Activated CD4-positive, alpha-beta T cell treated with anti-CD3 and anti-CD28 coated beads, Interleukin-2, amount 50 U/mL, for 1 hour (primary cell): Measurements from ENCODE around the gene KCP.
"Not testable (repeated sequence)": the region's sequence is repeated elsewhere in the genome, so short reads cannot be mapped to it uniquely, and the experiment has no call there.

Experiments
- DNase-seq: peaks from one replicate; pipeline ENCODE4 v3.0.0-alpha.2; 2020

KCP gene

DNA sequence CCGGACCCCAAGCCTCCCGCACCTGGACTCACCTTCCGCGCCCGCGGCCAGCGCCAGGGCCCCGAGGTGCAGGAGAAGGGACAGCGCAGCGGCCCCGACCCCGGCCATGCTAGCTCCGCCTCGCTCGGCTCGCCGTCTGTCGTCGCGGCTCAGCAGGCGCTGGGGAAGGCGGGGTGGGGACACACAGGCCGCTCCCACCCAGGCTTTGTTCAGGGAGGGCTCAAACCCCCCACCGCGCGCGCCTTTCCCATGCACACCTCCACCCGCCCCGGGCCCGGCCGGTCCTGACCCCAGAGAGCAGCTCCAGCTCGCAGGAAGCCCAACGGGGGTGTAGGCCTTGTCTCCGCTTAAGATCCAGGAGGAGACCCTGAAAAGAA lies at the start of gene KCP:
KCP (minus strand) TSS at position 141 of the 377 bp plus-strand sequence; CDS start at position 108, 33 bp downstream.
- DNase-seq = no peak

DNA sequence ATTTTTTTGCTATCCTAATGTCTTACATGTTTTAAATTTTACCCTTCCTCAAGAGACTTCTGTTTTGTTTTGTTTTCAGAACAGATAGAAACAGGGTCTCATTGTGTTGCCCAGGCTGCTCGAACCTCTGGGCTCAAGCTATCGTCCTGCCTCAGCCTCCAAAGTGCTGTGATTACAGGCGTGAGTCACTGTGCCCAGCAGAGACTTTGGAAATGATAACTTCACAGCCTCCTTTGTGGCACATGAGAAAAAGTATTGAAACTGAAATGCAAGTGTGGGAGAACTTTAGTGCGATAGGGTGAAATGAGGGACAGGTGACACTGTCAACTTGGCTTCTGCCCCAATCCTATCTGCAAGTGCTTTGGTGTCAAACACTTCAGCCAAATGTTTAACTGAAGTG lies 48.8 kb upstream of the KCP start:
- DNase-seq = no peak

DNA sequence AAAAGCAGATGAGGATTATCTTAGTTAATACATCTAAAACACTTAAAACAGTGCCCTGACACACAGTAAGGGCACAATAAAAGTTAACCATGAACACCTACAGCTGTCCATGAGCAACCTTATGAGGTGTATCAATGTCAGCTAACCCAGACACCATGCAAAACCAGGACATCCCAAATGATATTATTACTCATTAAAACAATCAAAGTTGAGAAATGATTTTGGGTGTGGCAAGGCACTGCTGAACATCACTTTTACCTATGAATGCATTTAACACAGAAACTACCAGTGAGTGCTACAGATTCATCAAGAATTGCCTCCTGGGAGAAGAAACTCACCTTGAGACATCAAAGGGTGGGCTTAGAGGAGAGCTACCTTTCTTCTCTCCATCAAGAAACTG lies 45.5 kb upstream of the KCP start:
- DNase-seq = no peak

DNA sequence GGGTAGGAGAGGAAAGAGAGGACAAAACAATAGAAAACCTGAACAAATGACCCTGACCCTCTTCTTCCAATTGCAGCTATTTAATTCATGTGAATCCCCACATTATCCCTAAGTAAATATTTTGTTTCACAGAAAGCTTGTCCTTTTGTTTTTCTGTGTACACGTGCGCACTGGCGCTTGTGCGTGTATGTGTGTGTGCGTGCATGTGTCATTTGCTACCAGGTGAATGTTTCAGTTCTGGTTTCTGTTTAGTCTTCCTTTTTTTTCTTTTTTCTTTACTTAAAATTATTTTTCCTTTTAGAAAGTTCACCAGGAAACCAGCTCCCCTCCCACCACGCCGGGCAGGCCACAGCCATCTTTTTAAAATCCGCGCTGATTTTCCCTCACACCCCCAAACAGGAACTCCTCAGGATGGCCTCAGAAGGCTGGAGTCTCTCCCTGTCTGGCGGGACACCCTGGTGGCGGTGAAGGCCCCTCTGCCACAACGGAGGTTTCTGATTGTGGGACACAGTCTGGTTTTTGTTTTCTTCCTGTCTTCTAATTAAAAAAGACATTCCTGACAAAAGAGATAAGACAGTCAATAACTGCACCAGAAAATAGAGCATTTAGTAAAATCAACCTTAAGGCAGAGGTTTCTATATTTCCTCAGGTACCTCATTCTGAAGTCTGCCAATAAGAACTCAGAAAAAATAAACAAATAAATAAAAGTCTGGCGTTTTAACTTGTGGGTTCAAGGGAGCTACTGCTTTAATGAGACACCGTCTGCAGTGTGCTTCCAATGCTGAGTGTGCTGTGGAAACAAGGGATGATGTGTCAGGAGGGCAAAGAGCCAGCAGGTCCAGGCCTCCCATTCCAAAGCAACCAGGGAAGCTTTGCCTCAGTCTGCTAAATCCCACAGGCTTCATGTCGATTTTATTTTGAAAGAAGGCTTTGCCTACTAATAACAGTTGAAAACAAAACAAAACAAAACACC lies 44.6 kb upstream of the KCP start:
- no peak for DNase-seq

DNA sequence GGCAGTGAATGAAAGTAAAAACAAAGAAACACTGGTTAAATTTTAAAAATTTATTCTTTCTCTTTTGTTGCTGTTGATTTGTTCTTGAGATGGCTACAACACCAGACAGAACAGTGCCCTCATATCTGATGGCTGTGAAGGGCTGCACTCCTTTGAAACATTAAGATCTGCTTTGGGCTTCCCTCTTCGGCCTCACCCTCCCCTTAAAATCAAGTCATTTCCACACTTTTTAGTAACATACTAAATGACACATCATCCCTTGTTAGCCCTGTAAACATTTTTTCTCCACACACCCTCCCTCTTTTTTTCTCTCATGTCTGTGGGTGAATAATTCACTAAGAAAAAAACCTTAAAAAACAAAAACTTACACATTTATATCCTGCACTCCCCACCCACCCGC lies 43.6 kb upstream of the KCP start:
- no peak for DNase-seq

DNA sequence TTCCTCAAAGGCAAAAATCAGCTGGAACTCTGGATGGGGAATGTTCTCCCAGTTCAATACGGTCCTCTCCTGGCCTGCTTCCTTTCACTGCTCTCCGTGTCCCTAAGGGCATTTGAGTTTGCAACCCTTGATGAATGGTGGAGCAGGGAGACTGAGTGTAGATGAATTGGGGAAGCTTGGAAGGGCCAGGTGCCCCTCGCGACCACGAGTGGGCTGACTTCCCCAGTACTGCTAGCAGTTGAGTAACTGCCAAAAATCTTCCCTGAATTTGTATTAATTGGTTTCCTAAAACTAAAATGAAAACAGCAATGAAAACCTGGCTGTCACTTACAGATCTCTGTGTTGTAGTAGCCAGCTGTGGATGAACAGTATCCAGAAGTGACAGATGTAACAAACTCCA lies 40.8 kb upstream of the KCP start:
- DNase-seq = no peak

DNA sequence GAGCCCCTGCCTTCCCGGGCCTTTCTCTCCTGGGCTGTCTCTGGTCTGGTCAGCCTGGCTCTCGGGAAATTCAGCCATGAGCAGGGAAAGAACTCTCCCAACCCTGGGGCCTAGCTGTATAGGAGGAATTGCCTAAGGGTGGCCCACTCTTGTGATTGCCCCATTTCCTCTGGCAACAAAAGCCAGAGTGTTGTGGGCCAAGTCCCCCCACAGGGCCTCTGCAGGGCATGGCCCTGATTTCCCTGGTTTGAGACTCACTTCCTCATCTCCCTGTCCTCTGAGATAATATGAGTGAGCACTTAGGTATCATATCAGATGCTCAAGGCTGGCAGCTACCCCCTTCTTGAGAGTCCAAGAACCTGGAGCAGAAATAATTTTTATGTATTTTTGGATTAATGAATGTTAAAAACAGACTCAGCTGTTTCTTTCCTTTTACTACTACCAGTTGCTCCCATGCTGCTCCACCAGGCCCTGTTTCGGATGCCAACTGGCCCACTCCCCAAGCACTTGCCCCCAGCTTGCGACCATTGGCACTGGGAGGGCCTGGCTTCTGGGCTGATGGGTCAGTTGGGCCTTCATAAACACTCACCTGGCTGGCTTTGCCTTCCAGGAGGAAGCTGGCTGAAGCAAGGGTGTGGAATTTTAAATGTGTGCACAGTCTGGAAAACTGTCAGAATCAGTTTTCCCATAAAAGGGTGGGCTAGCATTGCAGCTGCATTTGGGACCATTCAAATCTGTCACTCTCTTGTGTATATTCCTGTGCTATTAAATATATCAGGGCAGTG lies 38.7 kb upstream of the KCP start:
- no peak for DNase-seq

DNA sequence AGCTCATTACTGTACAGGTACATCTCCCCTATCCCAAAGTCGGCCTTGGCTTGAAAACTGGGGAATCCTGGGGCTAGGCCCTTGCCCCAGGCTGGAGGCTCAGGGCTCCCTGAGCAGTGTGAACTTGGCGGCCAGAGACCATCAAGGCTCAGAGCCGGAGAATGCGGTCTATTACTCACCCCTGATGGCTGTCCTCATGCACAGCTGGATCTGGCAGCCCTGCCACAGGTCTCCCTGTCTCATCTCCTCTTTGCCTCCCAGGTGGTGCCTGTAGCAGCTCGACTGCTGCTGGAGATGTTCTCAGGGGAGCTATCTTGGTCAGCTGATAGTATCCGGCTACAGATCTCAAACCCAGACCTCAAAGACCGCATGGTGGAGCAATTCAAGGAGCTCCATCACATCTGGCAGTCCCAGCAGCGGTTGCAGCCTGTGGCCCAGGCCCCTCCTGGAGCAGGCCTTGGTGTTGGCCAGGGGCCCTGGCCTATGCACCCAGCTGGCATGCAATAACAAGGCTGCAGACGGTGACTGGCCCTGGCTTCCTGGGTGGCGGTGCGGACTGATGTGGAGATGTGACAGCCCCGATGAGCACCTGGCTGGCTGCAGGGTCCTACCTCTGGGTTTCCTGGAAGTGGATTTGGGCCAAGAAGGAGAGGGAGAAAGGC lies 37.9 kb upstream of the KCP start:
- no peak for DNase-seq

DNA sequence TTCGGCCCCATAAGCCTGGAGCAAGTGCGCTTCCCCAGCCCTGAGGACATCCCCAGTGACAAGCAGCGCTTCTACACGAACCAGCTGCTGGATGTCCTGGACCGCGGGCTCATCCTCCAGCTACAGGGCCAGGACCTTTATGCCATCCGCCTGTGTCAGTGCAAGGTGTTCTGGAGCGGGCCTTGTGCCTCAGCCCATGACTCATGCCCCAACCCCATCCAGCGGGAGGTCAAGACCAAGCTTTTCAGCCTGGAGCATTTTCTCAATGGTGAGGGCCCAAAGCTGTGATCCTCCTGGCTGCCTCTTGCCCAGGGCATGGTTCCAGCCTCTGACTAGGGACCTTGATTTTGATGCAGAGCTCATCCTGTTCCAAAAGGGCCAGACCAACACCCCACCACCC lies 37.3 kb upstream of the KCP start:
- DNase-seq = no peak

DNA sequence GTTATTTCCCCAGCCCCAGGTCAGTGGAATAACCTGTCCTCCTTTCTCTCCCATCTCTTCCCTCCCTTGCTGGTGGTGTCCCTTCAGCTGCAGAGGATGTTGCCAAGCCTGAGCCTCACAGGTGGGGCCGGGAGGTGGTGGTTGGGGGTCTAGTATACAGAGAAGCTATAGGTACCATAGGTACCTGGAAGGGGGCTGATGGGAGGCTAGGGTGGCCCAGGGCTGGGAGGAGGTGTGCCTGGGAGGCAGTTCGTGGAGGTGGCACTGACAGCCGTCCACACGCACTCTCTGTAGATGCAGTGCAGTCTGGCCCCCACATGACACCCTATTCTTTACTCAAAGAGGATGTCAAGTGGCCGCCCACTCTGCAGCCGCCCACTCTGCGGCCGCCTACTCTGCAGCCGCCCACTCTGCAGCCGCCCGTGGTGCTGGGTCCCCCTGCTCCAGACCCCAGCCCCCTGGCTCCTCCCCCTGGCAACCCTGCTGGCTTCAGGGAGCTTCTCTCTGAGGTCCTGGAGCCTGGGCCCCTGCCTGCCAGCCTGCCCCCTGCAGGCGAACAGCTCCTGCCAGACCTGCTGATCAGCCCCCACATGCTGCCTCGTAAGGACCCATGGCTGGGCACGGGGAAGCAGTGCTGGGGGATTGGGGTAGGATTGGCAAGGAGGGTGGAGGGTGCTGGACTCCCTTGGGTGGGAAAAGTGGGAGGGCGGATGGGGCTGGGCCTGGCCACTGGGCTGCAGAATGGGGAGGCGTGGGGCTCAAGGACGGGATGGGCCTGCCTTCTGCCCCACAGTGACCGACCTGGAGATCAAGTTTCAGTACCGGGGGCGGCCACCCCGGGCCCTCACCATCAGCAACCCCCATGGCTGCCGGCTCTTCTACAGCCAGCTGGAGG lies 36.7 kb upstream of the KCP start:
- no peak for DNase-seq

DNA sequence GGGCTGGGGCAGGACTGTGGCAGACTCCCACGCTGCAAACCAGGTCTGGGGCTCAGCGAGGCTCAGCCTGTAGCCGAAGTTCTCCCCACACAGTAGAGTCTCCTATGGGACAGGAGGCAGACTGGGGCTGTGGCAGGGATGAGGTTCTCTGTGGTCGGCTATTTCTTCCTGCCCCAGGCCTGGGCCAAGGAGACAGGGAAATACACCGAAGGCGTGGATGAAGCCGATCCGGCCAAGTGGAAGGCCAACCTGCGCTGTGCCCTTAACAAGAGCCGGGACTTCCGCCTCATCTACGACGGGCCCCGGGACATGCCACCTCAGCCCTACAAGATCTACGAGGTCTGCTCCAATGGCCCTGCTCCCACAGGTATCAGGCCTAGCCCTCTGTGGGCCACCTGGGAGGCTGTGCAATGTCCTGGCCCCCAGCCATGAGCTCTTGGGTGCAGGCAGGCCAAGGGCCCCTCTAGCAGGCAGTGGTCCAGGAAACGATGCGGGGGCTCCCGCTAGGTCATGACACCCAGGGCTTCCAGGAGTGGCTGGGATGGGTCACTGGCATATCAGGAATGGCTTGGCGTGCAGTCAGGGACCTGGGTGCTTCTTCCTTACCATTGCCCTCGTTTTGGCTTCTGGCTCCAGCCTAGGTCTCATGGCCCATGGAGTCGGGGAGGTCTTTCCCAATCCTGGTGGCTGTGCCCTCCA lies 35.3 kb upstream of the KCP start:
- DNase-seq = no peak

DNA sequence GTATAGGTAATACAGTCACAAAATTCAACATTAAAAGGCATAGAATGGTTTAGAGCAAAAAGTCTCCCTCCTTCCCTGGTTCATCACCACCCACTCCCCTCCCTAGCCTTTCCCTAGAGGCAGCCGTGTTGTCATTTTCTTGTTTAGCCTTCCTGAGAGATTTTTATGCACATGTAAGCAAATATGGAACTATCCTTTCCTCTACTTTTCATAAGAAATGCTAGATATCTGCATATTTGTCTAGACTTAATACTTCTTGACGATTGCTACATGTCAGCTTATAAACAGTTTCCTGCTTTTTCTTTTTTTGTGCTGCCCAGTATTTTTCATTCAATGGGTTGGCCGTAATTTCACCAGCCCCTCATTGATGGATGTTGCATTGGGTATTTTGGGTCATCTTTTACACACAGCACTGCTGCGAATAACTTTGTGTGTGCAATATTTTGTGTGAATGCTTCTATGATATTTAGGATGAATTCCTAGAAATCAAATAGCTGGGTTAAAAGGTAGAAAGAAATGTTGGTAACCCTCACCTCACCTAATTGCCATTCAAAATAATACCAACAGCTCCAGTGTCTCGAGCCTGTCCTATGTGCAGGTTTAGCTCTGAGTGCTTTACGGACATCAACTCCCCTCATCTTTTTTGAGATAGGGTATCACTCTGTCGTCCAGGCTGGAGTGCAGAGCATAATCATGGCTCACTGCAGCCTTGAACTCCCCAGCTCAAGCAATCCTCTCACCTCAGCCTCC lies 34.2 kb upstream of the KCP start:
- no peak for DNase-seq

DNA sequence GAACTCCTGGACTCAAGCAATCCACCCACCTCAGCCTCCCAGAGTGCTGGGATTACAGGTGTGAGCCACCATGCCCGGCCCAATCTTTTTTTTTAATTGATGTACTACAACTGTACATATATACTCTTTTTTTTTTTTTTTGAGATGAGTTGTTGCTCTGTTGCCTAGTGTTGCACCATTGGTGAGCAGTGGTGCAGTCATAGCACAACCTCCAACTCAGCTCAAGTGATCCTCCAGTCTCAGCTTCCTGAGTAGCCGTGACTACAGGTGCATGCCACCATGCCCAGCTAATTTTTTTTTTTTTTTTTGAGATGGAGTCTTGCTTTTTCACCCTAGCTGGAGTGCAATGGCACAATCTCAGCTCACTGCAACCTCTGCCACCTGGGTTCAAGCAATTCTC lies 32.7 kb upstream of the KCP start:
- DNase-seq = not testable (repeated sequence)

DNA sequence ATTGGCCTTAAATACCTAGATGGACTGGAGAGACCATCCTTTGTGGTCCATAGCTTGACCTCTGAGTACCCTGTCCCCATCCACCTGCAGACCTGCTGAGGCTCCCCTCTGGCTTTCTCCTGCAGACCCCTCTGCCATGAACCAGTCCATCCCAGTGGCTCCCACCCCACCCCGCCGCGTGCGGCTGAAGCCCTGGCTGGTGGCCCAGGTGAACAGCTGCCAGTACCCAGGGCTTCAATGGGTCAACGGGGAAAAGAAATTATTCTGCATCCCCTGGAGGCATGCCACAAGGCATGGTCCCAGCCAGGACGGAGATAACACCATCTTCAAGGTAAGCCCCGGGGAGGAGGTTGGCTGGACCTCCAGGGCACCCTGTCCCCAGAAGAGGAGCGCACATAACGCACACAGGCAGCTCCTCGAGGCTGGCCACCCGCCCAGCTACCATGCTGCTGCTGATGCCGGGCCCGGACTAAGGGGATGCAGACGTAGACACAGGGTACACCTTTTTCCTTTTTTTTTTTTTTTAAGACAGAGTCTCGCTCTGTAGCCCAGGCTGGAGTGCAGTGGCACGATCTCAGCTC lies 31.5 kb upstream of the KCP start:
- DNase-seq = no peak

DNA sequence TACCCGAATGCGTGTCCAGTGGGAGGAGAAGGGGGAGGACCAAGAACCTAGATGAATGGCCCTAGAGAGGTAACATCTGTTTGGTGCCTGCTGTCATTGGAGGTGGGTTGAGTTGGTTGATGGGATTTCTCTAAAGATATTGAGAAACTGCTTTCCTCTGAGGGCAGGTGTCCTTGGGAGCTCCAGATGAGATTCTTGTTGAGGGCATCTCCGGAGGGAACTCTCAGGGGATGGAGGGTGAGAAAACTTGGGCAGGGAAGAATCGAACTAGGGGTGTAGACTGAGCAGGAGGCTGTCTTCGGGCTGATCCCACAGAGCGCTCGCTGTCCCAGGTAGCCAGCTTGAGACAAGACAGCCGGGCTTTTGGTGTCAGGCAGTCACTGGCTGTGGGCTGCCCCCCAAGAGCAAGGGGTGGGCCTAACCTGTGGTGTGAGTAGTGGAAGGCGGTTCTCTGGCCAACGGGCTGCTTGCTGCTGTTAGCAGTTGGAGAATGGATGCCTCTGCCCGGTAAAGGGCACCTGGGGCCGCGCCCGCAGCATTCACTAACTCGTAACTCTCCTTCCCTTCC lies 30.9 kb upstream of the KCP start:
- no peak for DNase-seq

DNA sequence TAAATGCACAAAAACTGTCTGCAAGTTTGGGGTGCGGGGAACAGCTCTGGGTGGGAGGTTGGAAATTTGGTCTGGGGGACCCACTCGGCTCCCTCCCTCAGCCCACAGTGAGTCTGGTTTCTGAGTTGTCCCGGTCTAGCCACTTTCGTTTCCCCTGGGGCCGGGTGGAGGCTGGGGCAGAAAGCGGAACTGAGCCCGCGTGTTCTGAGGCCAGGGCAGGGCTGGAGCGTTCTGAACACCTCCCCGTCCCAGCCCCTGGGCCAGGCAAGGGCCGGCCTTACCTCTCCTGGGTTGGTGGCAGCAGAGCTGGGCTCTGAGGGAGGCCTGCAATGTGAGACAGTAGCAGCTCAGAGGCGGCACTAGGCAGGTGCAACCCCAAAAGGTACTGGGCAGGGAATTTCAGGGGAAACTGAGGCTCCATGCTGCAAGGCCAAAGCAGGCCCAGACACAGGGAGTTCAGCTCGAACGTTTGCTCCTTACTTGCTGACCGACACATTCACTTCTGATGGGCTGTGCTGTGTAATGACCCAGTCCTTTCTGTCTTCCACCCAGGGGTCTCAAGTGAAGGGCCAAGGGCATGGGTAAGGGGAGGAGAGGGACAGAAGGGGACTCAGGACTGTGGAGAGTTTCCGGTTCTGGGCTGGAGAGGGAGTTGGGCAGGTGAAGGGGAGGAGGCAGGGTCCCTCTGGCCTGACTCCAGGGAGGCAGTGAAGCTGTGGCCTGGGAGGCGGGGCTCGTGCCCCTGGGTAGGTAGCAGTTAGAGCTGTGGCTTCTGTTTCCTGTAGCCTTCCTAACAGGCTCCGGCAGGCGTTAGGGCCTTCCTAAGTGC lies 30.2 kb upstream of the KCP start:
- DNase-seq = no peak

DNA sequence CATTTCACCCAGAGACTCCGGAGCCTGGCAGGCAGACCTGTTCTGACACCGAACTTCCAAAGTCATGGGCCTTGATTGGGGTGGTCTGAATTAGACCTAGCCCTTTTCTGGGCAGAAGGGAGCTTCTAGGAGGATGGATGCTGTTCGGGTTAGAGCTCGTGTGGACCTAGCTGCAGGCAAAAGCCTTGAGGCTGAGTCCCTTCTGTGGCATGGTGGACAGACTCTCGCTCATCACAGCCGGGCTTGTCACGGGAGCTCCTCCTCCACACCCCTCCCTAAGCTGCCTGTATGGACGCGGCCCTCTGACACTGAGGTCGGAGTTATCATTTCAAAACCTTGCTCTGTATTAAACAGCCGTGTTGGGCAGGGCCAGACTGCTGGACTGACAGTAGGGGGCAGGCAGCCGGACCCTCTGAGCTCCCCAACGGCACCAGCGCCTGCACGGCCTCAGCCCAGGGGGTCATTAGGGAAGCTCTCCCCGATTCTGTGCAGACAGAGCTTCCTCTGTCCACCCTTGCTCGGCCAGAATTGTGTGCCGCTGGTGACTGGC lies 29.4 kb upstream of the KCP start:
- DNase-seq = no peak

DNA sequence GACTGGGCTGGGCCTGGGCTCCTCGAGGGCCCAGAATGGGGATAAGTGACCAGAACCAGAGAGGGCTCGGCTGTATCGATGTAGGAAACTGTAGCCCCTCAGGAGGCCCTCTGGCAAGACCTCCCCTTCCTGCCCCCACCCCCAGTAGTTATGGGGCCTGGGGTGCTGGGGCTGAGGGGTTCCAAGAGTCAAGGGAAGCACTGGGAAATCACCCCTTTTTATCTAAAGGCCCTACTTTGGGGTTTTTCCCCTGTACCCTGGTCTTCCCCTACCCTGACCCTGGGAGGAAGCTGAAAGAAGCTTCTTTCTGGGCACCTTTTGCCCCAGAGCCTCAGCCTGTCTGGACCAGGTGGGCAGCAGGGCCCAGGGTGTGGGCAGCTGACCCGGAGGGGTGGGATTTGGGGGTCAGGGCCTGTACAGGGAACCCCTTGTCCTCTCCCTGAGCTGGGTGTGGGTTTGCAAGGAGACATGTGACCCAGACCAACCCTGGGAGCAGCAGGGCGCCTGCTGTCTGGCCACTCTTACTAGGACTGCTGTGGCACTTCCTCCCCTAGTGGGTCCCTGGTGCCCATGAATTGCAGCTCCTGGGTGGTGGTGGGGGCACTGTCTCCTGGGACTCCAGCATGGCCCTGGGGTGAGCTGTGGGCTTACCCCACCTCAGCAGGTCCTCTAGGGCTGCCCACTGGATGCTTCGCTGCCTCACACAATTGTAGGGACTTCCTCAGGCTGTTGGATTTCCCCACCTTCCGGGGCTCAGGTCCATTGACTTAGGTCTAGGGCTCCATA lies 28.8 kb upstream of the KCP start:
- no peak for DNase-seq
